Uterus (tissue), 4 donors: ENCODE results near the gene TSACC. TPM values are rescaled to one million over a fixed set of nuclear protein-coding genes. Genes with fewer than 3 reads are reported as not detected.

ENCODE experiments used
- DNase-seq, 2 donors: peaks; one replicate each; pipeline ENCODE4 v3.0.0-alpha.2; 2019 to 2020
- H3K27ac ChIP-seq, 2 donors: fragments of 200-600 bp; sonication (generic); 1 replicate in 1 of 2; 2 replicates in 1 of 2; pipeline ENCODE4 v1.5.1; 2016 to 2018
- H3K27me3 ChIP-seq, 2 donors: fragments of 200-600 bp; sonication (generic); one replicate each; pipeline ENCODE4 v1.5.1; 2018 to 2019; ENCODE audit warnings: control low read depth in 1 of 2
- H3K36me3 ChIP-seq, 2 donors: fragments of 200-600 bp; sonication (generic); one replicate each; pipeline ENCODE4 v1.5.1; 2019; ENCODE audit warnings: control low read depth in 1 of 2
- H3K4me1 ChIP-seq, 2 donors: fragments of 200-600 bp; sonication (generic); one replicate each; pipeline ENCODE4 v1.5.1; 2018 to 2019; ENCODE audit warnings: control low read depth in 1 of 2
- H3K4me3 ChIP-seq, 2 donors: fragments of 200-600 bp; sonication (generic); 1 replicate in 1 of 2; 2 replicates in 1 of 2; pipeline ENCODE4 v1.5.1; 2018 to 2019; ENCODE audit warnings: mild to moderate bottlenecking in 1 of 2
- H3K9me3 ChIP-seq, 2 donors: fragments of 200-600 bp; sonication (generic); one replicate each; pipeline ENCODE4 v1.5.1; 2019; ENCODE audit warnings: control low read depth in 1 of 2
- CTCF ChIP-seq, 4 experiments: fragments of 200-600 bp in 2 of 4; fragments of 450-650 bp in 2 of 4; sonication (generic) in 2 of 4; IDR thresholded peaks; one replicate each; pipeline ENCODE4 v1.5.1; 2016 to 2019; ENCODE audit warnings: antibody characterized with exemption in 4 of 4, mild to moderate bottlenecking in 2 of 4, moderate library complexity in 1 of 4
- POLR2A ChIP-seq, 2 donors: fragments of 450-650 bp; IDR thresholded peaks; one replicate each; pipeline ENCODE4 v1.6.1; 2016; ENCODE audit warnings: antibody characterized with exemption in 2 of 2, mild to moderate bottlenecking in 1 of 2, moderate library complexity in 1 of 2
- intact Hi-C: fragments of 100-400 bp; cut with DNase I; formaldehyde crosslinking; loops from one replicate; pipeline ENCODE4 v1.15.1; 2023; ENCODE audit warnings: low total_unique reads
- total RNA-seq, 4 donors: library from RNA; depleted of rRNA in 3 of 4; stranded (reverse); fragments of >200 nt in 3 of 4; gene quantifications; one replicate each; pipeline versions ENCODE4 v1.1.0 to v1.2.4, GENCODE V29; 2014 to 2023
- donor health status: DM: yes; HTN: yes; CAD: no.

The TSACC gene
- total RNA-seq, 4 donors from 2014 or later: not detected

GRCh38 chr1:156386949-156387869, 48.9 kb downstream of the TSACC start:
- intact Hi-C loops: loop anchor here (5.0 kb wide), 1 partner anchor 55 kb away; no protein-coding TSS in a partner anchor
- no peak for TF ChIP-seq POLR2A (IDR thresholded peaks at IDR 0.05)
- Histone ChIP-seq H3K27me3 (no peaks in the 10 kb centered on the region), H3K4me1 (peaks cover 0 to 4% of the 10 kb centered on the region in 2 donors), H3K36me3 (no peaks in the 10 kb centered on the region), H3K4me3 (no peak overlapping the region), H3K27ac (no peak overlapping the region), H3K9me3 (no peaks in the 10 kb centered on the region)
- no peak for DNase-seq

- Histone ChIP-seq H3K4me3 (no peak overlapping the region), H3K27me3 (no peaks in the 10 kb centered on the region), H3K36me3 (no peaks in the 10 kb centered on the region), H3K27ac (no peak overlapping the region), H3K9me3 (no peaks in the 10 kb centered on the region), H3K4me1 (peaks cover 0 to 4% of the 10 kb centered on the region in 2 donors)
- intact Hi-C loops: loop anchor here (5.0 kb wide), 1 partner anchor 54 kb away; no protein-coding TSS in a partner anchor
- no peak for TF ChIP-seq CTCF (IDR thresholded peaks at IDR 0.05)
- no peak for DNase-seq
Observed at GRCh38 chr1:156387870-156388173, 49.5 kb downstream of the TSACC start.

GRCh38 chr1:156388174-156389137, 50.1 kb downstream of the TSACC start:
- intact Hi-C loops: loop anchor here (5.0 kb wide), 1 partner anchor 54 kb away; no protein-coding TSS in a partner anchor
- Histone ChIP-seq H3K27me3 (no peaks in the 10 kb centered on the region), H3K4me3 (no peak overlapping the region), H3K4me1 (peaks cover 0 to 4% of the 10 kb centered on the region in 2 donors), H3K27ac (no peak overlapping the region), H3K9me3 (no peaks in the 10 kb centered on the region), H3K36me3 (no peaks in the 10 kb centered on the region)
- DNase-seq: no peak
- no peak for TF ChIP-seq CTCF (IDR thresholded peaks at IDR 0.05)
- no peak for TF ChIP-seq POLR2A (IDR thresholded peaks at IDR 0.05)

GRCh38 chr1:156389311-156389710, 51.0 kb downstream of the TSACC start:
- TF ChIP-seq CTCF (IDR thresholded peaks at IDR 0.05): no peak
- no peak for TF ChIP-seq POLR2A (IDR thresholded peaks at IDR 0.05)
- Histone ChIP-seq H3K27ac (no peak overlapping the region), H3K9me3 (no peaks in the 10 kb centered on the region), H3K4me3 (no peak overlapping the region), H3K36me3 (no peaks in the 10 kb centered on the region), H3K4me1 (peaks cover 0 to 4% of the 10 kb centered on the region in 2 donors), H3K27me3 (no peaks in the 10 kb centered on the region)
- no peak for DNase-seq
- intact Hi-C loops: loop anchor here (5.0 kb wide), 1 partner anchor 53 kb away; no protein-coding TSS in a partner anchor

- H3K27me3 ChIP-seq: no peaks in the 10 kb centered on the region
- H3K27ac ChIP-seq: no peak overlapping the region
- intact Hi-C loops: no loop called here
- no peaks in the 10 kb centered on the region for H3K36me3 ChIP-seq
- peaks cover 0 to 4% of the 10 kb centered on the region in 2 donors for H3K4me1 ChIP-seq
- no peak for DNase-seq
- no peaks in the 10 kb centered on the region for H3K9me3 ChIP-seq
- TF ChIP-seq CTCF (IDR thresholded peaks at IDR 0.05) (no peak), POLR2A (IDR thresholded peaks at IDR 0.05) (no peak)
- no peak overlapping the region for H3K4me3 ChIP-seq
Observed at GRCh38 chr1:156390469-156391365, 52.4 kb downstream of the TSACC start.
